ENCODE data around the gene ATP7A.

GRCh38 chrX:77875372-77875771, 35.1 kb upstream of the ATP7A start:
- TF ChIP-seq CTCF (IDR thresholded peaks at IDR 0.05) (no peak), REST (IDR thresholded peaks at IDR 0.05; ENCODE audit: insufficient read depth in 1 of 2, low read depth in 2 of 2, low read length in 1 of 2) (no peak), POLR2AphosphoS5 (IDR thresholded peaks at IDR 0.05; ENCODE audit: low read depth, low read length) (no peak), SIN3A (IDR thresholded peaks at IDR 0.05; ENCODE audit: borderline replicate concordance, insufficient read depth, low read depth, low read length) (no peak)
